ENCODE results near the gene METTL5. TPM values are rescaled to one million over a fixed set of nuclear protein-coding genes. Genes with fewer than 3 reads are reported as not detected.
"Not testable (repeated sequence)": the region's sequence is repeated elsewhere in the genome, so short reads cannot be mapped to it uniquely, and the experiment has no call there.

METTL5 gene
- total RNA-seq, 1 donor from 2014 or later: 44.0 TPM

- peaks cover 4% of the 10 kb centered on the region for H3K4me1 Mint-ChIP-seq
- no peak overlapping the region for H3K4me3 Mint-ChIP-seq
- no peak overlapping the region for H3K27ac Mint-ChIP-seq
- H3K36me3 Mint-ChIP-seq: peaks cover 22% of the 10 kb centered on the region
- peaks cover 5% of the 10 kb centered on the region for H3K9me3 Mint-ChIP-seq
- TF ChIP-seq CTCF (IDR thresholded peaks at IDR 0.05; ENCODE audit: unreplicated experiment): no peak
- DNase-seq (ENCODE audit: low spot score in 2 of 2, unreplicated experiment in 2 of 2): no peak
- no peaks in the 10 kb centered on the region for H3K27me3 Mint-ChIP-seq (ENCODE audit: low read depth)
These were observed 25.0 kb upstream of the METTL5 start for GRCh38 chr2:169849710-169850109.

GRCh38 chr2:169848959-169849693 lies 24.4 kb upstream of the METTL5 start:
- H3K4me3 Mint-ChIP-seq; H3K27me3 Mint-ChIP-seq (ENCODE audit: low read depth); DNase-seq (ENCODE audit: low spot score in 2 of 2, unreplicated experiment in 2 of 2); H3K27ac Mint-ChIP-seq; H3K4me1 Mint-ChIP-seq; H3K9me3 Mint-ChIP-seq: not testable (repeated sequence)
- peaks cover 23% of the 10 kb centered on the region for H3K36me3 Mint-ChIP-seq

GRCh38 chr2:169845016-169845415 lies 20.3 kb upstream of the METTL5 start:
- H3K4me3 Mint-ChIP-seq: no peak overlapping the region
- DNase-seq (ENCODE audit: low spot score in 2 of 2, unreplicated experiment in 2 of 2): no peak
- H3K27me3 Mint-ChIP-seq (ENCODE audit: low read depth): no peaks in the 10 kb centered on the region
- H3K27ac Mint-ChIP-seq: no peak overlapping the region
- peaks cover 5% of the 10 kb centered on the region for H3K9me3 Mint-ChIP-seq
- H3K36me3 Mint-ChIP-seq: peaks cover 17% of the 10 kb centered on the region
- TF ChIP-seq CTCF (IDR thresholded peaks at IDR 0.05; ENCODE audit: unreplicated experiment): no peak
- peaks cover 12% of the 10 kb centered on the region for H3K4me1 Mint-ChIP-seq

- H3K27me3 Mint-ChIP-seq (ENCODE audit: low read depth); DNase-seq (ENCODE audit: low spot score in 2 of 2, unreplicated experiment in 2 of 2); H3K4me3 Mint-ChIP-seq; H3K9me3 Mint-ChIP-seq; H3K27ac Mint-ChIP-seq: not testable (repeated sequence)
- Mint-ChIP-seq H3K4me1 (peaks cover 24% of the 10 kb centered on the region), H3K36me3 (peaks cover 11% of the 10 kb centered on the region)
These were observed 16.9 kb upstream of the METTL5 start for GRCh38 chr2:169841625-169842024.

GRCh38 chr2:169840747-169841142 lies 16.0 kb upstream of the METTL5 start:
- no peak for TF ChIP-seq CTCF (IDR thresholded peaks at IDR 0.05; ENCODE audit: unreplicated experiment)
- Mint-ChIP-seq H3K27me3 (ENCODE audit: low read depth) (no peaks in the 10 kb centered on the region), H3K4me1 (peaks cover 24% of the 10 kb centered on the region), H3K9me3 (peaks cover 4% of the 10 kb centered on the region), H3K27ac (peak overlapping the region; percentile 84), H3K36me3 (peaks cover 8% of the 10 kb centered on the region), H3K4me3 (no peak overlapping the region)
- no peak for DNase-seq (ENCODE audit: low spot score in 2 of 2, unreplicated experiment in 2 of 2)

- Mint-ChIP-seq H3K27me3 (ENCODE audit: low read depth) (no peaks in the 10 kb centered on the region), H3K4me3 (no peak overlapping the region), H3K36me3 (peaks cover 8% of the 10 kb centered on the region), H3K4me1 (peaks cover 24% of the 10 kb centered on the region), H3K27ac (peak overlapping the region; percentile 84), H3K9me3 (peaks cover 4% of the 10 kb centered on the region)
- no peak for TF ChIP-seq CTCF (IDR thresholded peaks at IDR 0.05; ENCODE audit: unreplicated experiment)
- no peak for DNase-seq (ENCODE audit: low spot score in 2 of 2, unreplicated experiment in 2 of 2)
These were observed 15.4 kb upstream of the METTL5 start for GRCh38 chr2:169839954-169840746.
